HepG2 (cell line): ENCODE measurements around the gene CUEDC2. TPM values are rescaled to one million over a fixed set of nuclear protein-coding genes. Genes with fewer than 3 reads are reported as not detected.
A peak's percentile ranks its signal among the peaks of the same experiment; 100 is the strongest.

Source experiments
- AFF4 ChIP-seq: sonication (generic); formaldehyde crosslinking; IDR thresholded peaks from 2 replicates; pipeline ENCODE4 v1.4.0; 2020; ENCODE audit warnings: missing genetic modification reagents
- ARHGAP35 ChIP-seq: sonication (generic); formaldehyde crosslinking; IDR thresholded peaks from 2 replicates; pipeline ENCODE4 v1.9.0; 2022; ENCODE audit warnings: mild to moderate bottlenecking, inconsistent platforms, moderate library complexity, missing genetic modification reagents, borderline replicate concordance
- ARID3A ChIP-seq: IDR thresholded peaks from 2 replicates; pipeline ENCODE4 v1.6.1; 2012; ENCODE audit warnings: low read depth, low read length, improper control_type of control experiment
- EED ChIP-seq: sonication (generic); formaldehyde crosslinking; IDR thresholded peaks from 2 replicates; pipeline ENCODE4 v1.5.0; 2020; ENCODE audit warnings: mild to moderate bottlenecking, missing genetic modification reagents
- FOXO1 ChIP-seq: sonication (generic); formaldehyde crosslinking; IDR thresholded peaks from 2 replicates; pipeline ENCODE4 v1.4.0; 2020; ENCODE audit warnings: missing genetic modification reagents
- GABPA ChIP-seq, 2 experiments: IDR thresholded peaks; 2 replicates each; pipeline ENCODE4 v1.6.1; 2011 to 2016; ENCODE audit warnings: low read depth in 2 of 2, low read length in 1 of 2, missing biosample characterization in 1 of 2, missing genetic modification characterization in 1 of 2
- MLLT10 ChIP-seq: sonication (generic); formaldehyde crosslinking; IDR thresholded peaks from 2 replicates; pipeline ENCODE4 v1.4.0; 2020; ENCODE audit warnings: missing genetic modification reagents
- POLR2G ChIP-seq: fragments of 200-400 bp; formaldehyde crosslinking; IDR thresholded peaks from 2 replicates; pipeline ENCODE4 v1.6.1; 2018; ENCODE audit warnings: mild to moderate bottlenecking, low read depth, low read length, moderate library complexity
- PRDM4 ChIP-seq: sonication (generic); formaldehyde crosslinking; IDR thresholded peaks from 2 replicates; pipeline ENCODE4 v1.9.0; 2021; ENCODE audit warnings: missing genetic modification reagents, borderline replicate concordance
- PREB ChIP-seq: sonication (generic); formaldehyde crosslinking; IDR thresholded peaks from 2 replicates; pipeline ENCODE4 v1.4.0; 2020; ENCODE audit warnings: missing genetic modification reagents
- RAD21 ChIP-seq: fragments of 450-650 bp; formaldehyde crosslinking; IDR thresholded peaks from 2 replicates; pipeline ENCODE4 v1.5.0; 2020; ENCODE audit warnings: mild to moderate bottlenecking
- RBAK ChIP-seq: sonication (generic); formaldehyde crosslinking; IDR thresholded peaks from 2 replicates; pipeline ENCODE4 v1.5.1; 2020; ENCODE audit warnings: mild to moderate bottlenecking, missing genetic modification reagents
- SATB2 ChIP-seq: sonication (generic); formaldehyde crosslinking; IDR thresholded peaks from 2 replicates; pipeline ENCODE4 v1.5.0; 2020; ENCODE audit warnings: missing genetic modification reagents
- SSRP1 ChIP-seq: IDR thresholded peaks from 2 replicates; pipeline ENCODE4 v1.6.1; 2016; ENCODE audit warnings: control low read depth
- ZFP82 ChIP-seq: sonication (generic); formaldehyde crosslinking; IDR thresholded peaks from 2 replicates; pipeline ENCODE4 v1.5.1; 2020; ENCODE audit warnings: mild to moderate bottlenecking, missing genetic modification reagents, borderline replicate concordance
- ZNF224 ChIP-seq: sonication (generic); formaldehyde crosslinking; IDR thresholded peaks from 2 replicates; pipeline ENCODE4 v1.5.0; 2020; ENCODE audit warnings: mild to moderate bottlenecking, missing genetic modification reagents
- ZNF317 ChIP-seq: sonication (generic); formaldehyde crosslinking; IDR thresholded peaks from 2 replicates; pipeline ENCODE4 v1.5.0; 2020; ENCODE audit warnings: mild to moderate bottlenecking, missing genetic modification reagents
- ZNF572 ChIP-seq: sonication (generic); formaldehyde crosslinking; IDR thresholded peaks from 2 replicates; pipeline ENCODE4 v1.5.1; 2020; ENCODE audit warnings: mild to moderate bottlenecking, missing genetic modification reagents
- ZNF629 ChIP-seq: sonication (generic); formaldehyde crosslinking; conservative IDR thresholded peaks from 2 replicates; pipeline ENCODE4 v1.5.0; 2020; ENCODE audit warnings: missing genetic modification reagents
- polyA plus RNA-seq, 8 experiments: library from polyadenylated mRNA; depleted of rRNA in 3 of 8; stranded (reverse) in 7 of 8; unstranded in 1 of 8; fragments of >200 nt; fragmentation: Illumina TruSeq in 4 of 8; extraction: Trizol in 4 of 8; gene quantifications; 2 replicates each; pipeline versions ENCODE4 v1.2.1 to v1.2.3, GENCODE V29; 2011 to 2016; ENCODE audit warnings: low read depth in 4 of 8, missing spikeins in 1 of 8, mixed read lengths in 1 of 8; ENCODE audit not compliant: insufficient read depth in 1 of 8
- total RNA-seq, 5 experiments: library from RNA; depleted of rRNA; stranded (reverse); fragments of >200 nt; fragmentation: Illumina TruSeq; extraction: Trizol; gene quantifications; 2 replicates each; pipeline ENCODE4 v1.2.3, GENCODE V29; 2016; ENCODE audit warnings: low read depth in 1 of 5

CUEDC2 gene
- total and polyA plus RNA-seq, 2 of the 13 experiments (the other 11 are each of a cell fraction or from before 2014, with no cell fraction given): 13.1 to 18.4 TPM

GRCh38 chr10:102449321-102450123 is 17.1 kb upstream of the CUEDC2 start (continued):
- TF ChIP-seq ZNF224 (CRISPR knock-in tag): no peak
- no peak for TF ChIP-seq SATB2 (CRISPR knock-in tag)
- TF ChIP-seq ZNF629: no peak
- TF ChIP-seq EED (CRISPR knock-in tag): no peak
- TF ChIP-seq PRDM4 (CRISPR knock-in tag): no peak
- TF ChIP-seq ZNF572 (CRISPR knock-in tag): no peak
- TF ChIP-seq RBAK: no peak
- no peak for TF ChIP-seq FOXO1 (CRISPR knock-in tag)
- TF ChIP-seq PREB (CRISPR knock-in tag): no peak
- TF ChIP-seq ZNF317 (CRISPR knock-in tag): no peak
- TF ChIP-seq GABPA (IDR thresholded peaks at IDR 0.05; ENCODE audit: low read depth, low read length): no peak
- TF ChIP-seq GABPA (CRISPR knock-in tag; IDR thresholded peaks at IDR 0.05; ENCODE audit: low read depth): peak; percentile 15; the same call in 1 of the 2 replicates
- no peak for TF ChIP-seq ZFP82
- no peak for TF ChIP-seq MLLT10 (CRISPR knock-in tag)
- no peak for TF ChIP-seq SSRP1
- no peak for TF ChIP-seq AFF4
- TF ChIP-seq ARID3A: no peak
- TF ChIP-seq POLR2G: peak; percentile 50; the same call in 1 of the 2 replicates
- TF ChIP-seq ARHGAP35 (CRISPR knock-in tag): no peak
- no peak for TF ChIP-seq RAD21 (CRISPR knock-in tag)
